Osteocyte (in vitro differentiated cells): ENCODE measurements around the gene CHRNA5. TPM values are rescaled to one million over a fixed set of nuclear protein-coding genes. Genes with fewer than 3 reads are reported as not detected.
A peak's percentile ranks its signal among the peaks of the same experiment; 100 is the strongest.

Experiments used
- DNase-seq: peaks from one replicate; pipeline ENCODE4 v3.0.0; 2021; ENCODE audit warnings: mixed read lengths; ENCODE audit not compliant: unreplicated experiment; ENCODE audit errors: extremely low spot score
- H3K27ac Mint-ChIP-seq: one replicate; pipeline ENCODE4 v1.8.0; 2021; ENCODE audit warnings: mild to moderate bottlenecking, mixed read lengths; ENCODE audit not compliant: unreplicated experiment
- H3K27me3 Mint-ChIP-seq: one replicate; pipeline ENCODE4 v1.8.0; 2021; ENCODE audit warnings: mixed read lengths; ENCODE audit not compliant: unreplicated experiment
- H3K36me3 Mint-ChIP-seq: one replicate; pipeline ENCODE4 v1.8.0; 2021; ENCODE audit warnings: mixed read lengths; ENCODE audit not compliant: unreplicated experiment
- H3K4me1 Mint-ChIP-seq: one replicate; pipeline ENCODE4 v1.8.0; 2021; ENCODE audit warnings: mixed read lengths; ENCODE audit not compliant: unreplicated experiment
- H3K4me3 Mint-ChIP-seq: one replicate; pipeline ENCODE4 v1.8.0; 2021; ENCODE audit warnings: mild to moderate bottlenecking, moderate library complexity, mixed read lengths; ENCODE audit not compliant: unreplicated experiment
- H3K9me3 Mint-ChIP-seq: one replicate; pipeline ENCODE4 v1.8.0; 2021; ENCODE audit warnings: mixed read lengths; ENCODE audit not compliant: unreplicated experiment
- total RNA-seq: library from RNA; stranded (reverse); gene quantifications from 2 replicates; pipeline ENCODE4 v1.2.1, GENCODE V29; 2021
- TF ChIP-seq, protein P1 (sequence below): fragments of 200-600 bp; sonication (generic); IDR thresholded peaks from 2 replicates; pipeline ENCODE4 v1.5.0; 2021; ENCODE audit warnings: antibody characterized with exemption, mild to moderate bottlenecking, moderate library complexity

Gene CHRNA5
- total RNA-seq, 1 donor from 2014 or later = 1.1 TPM

DNA sequence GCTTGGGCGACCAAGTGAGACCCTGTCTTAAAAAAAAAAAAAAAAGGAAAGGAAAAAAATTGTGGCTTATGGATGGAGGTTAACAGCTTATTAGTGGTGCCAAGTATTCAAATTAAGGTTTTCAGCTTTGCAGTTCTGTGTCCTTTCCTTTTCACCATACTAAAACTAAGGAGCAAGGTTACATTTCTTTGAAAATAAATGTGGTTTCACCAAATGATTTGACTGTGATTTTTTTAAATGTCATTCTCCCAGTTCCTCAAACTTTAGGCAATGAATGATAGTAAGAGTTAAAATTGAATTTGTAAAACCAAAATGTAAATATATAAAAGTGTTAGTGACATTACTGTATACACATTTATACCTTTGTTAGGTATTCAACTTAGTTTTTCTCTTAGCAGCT is 9.6 kb downstream of the CHRNA5 start:
- Mint-ChIP-seq H3K36me3 (no peaks in the 10 kb centered on the region), H3K9me3 (no peaks in the 10 kb centered on the region), H3K27me3 (peaks cover 2% of the 10 kb centered on the region)

DNA sequence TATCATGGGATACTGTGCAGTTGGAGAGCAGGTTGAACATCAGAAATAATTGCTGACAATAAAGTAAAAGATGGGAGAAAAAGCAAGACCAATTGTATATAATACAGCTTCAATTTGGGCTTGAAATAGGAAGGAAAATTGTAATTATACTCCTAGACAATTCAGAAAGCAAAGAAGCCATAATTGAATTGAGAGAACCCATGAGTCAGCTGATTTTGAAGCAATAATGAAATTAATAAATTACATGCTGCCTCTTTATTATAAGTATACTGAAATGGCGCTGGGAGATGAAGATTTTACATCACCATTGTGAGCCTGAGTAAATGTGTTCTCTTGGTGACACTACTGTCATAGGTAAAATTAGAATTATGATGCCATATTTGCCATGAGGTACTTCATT is 32.3 kb downstream of the CHRNA5 start:
- Mint-ChIP-seq H3K9me3 (no peaks in the 10 kb centered on the region), H3K4me1 (no peaks in the 10 kb centered on the region), H3K4me3 (no peak overlapping the region), H3K27me3 (no peaks in the 10 kb centered on the region), H3K36me3 (no peaks in the 10 kb centered on the region), H3K27ac (no peak overlapping the region)
- DNase-seq = no peak
- TF ChIP-seq, protein P1, sequence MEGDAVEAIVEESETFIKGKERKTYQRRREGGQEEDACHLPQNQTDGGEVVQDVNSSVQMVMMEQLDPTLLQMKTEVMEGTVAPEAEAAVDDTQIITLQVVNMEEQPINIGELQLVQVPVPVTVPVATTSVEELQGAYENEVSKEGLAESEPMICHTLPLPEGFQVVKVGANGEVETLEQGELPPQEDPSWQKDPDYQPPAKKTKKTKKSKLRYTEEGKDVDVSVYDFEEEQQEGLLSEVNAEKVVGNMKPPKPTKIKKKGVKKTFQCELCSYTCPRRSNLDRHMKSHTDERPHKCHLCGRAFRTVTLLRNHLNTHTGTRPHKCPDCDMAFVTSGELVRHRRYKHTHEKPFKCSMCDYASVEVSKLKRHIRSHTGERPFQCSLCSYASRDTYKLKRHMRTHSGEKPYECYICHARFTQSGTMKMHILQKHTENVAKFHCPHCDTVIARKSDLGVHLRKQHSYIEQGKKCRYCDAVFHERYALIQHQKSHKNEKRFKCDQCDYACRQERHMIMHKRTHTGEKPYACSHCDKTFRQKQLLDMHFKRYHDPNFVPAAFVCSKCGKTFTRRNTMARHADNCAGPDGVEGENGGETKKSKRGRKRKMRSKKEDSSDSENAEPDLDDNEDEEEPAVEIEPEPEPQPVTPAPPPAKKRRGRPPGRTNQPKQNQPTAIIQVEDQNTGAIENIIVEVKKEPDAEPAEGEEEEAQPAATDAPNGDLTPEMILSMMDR = no peak

More for the DNA sequence above, 9.6 kb downstream of the CHRNA5 start:
- DNase-seq = no peak
- Mint-ChIP-seq H3K27ac (no peak overlapping the region), H3K4me3 (no peak overlapping the region), H3K4me1 (no peaks in the 10 kb centered on the region)
- TF ChIP-seq, protein P1 = no peak

DNA sequence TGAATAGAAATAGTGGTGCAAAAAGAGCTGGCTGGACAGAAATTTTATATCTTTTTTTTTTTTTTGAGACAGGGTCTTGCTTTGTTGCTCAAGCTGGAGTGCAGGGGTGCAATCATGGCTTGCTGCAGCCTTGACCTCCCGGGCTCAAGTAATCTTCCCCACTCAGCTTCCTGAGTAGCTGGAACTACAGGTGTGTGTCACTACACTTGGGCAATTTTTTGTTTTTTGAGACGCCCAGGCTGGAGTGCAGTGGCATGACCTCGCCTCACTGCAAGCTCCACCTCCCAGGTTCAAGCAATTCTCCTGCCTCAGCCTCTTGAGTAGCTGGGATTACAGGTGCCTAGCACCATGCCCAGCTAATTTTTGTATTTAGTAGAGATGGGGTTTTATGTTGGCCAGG is 33.0 kb downstream of the CHRNA5 start:
- H3K4me3 Mint-ChIP-seq = no peak overlapping the region
- H3K4me1 Mint-ChIP-seq = no peaks in the 10 kb centered on the region
- H3K27ac Mint-ChIP-seq = no peak overlapping the region
- no peak for DNase-seq
- TF ChIP-seq, protein P1 = no peak
- H3K27me3 Mint-ChIP-seq = no peaks in the 10 kb centered on the region
- no peaks in the 10 kb centered on the region for H3K36me3 Mint-ChIP-seq
- H3K9me3 Mint-ChIP-seq = no peaks in the 10 kb centered on the region

DNA sequence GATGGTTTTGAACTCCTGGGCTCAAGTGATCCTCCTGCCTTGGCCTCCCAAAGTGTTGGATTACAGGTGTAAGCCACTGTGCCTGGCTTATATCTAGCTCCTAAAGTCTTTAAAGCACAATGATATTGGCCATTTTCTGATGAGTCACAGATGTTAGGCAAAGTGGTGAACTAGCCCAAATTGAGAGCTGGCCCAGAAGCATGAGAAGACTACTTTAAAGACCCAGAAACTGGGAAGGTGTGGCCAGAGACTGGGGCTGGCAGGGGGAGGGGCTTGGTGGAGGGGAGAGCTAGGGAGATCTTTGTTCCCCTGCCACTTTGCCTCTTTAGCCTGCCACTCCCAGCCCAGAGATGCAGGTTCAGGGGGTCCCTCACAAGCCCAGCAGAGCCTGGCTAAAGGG is 33.9 kb downstream of the CHRNA5 start:
- Mint-ChIP-seq H3K36me3 (no peaks in the 10 kb centered on the region), H3K27ac (no peak overlapping the region), H3K9me3 (no peaks in the 10 kb centered on the region), H3K4me3 (no peak overlapping the region), H3K27me3 (peaks cover 6% of the 10 kb centered on the region), H3K4me1 (no peaks in the 10 kb centered on the region)
- TF ChIP-seq, protein P1 = no peak
- no peak for DNase-seq

DNA sequence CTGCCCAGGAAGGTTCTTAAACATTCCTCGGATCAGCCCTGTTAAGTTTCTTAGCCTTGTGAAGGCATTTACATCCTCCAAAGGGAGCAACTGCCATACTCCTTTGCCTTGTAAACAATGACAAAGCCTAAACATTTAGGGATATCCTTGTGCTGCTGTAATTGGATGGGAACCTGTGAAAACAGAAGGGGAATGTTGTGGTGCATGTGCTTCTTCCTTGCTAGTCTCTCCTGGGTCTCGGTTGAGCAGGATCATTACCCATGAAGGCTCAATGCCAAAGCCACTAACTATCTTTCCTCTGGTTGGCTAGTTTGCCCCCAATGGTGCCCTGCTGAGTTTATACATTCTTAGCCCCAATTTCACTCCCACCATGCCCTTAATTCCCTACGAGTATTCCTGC is 38.1 kb downstream of the CHRNA5 start:
- no peaks in the 10 kb centered on the region for H3K36me3 Mint-ChIP-seq
- no peak overlapping the region for H3K27ac Mint-ChIP-seq
- TF ChIP-seq, protein P1 = no peak
- DNase-seq = peak; percentile 21
- no peak overlapping the region for H3K4me3 Mint-ChIP-seq
- no peaks in the 10 kb centered on the region for H3K9me3 Mint-ChIP-seq
- H3K27me3 Mint-ChIP-seq = peaks cover 22% of the 10 kb centered on the region
- no peaks in the 10 kb centered on the region for H3K4me1 Mint-ChIP-seq
